A673 (cell line): Measurements from ENCODE around the gene VTN. TPM values are rescaled to one million over a fixed set of nuclear protein-coding genes. Genes with fewer than 3 reads are reported as not detected.

Experiments used
- BruUV-seq: library from RNA; stranded (reverse); fragments of 400-500 nt; replicated peaks from 2 replicates; lab custom pipeline; 2021; lab: Mats Ljungman, UMichigan
- CTCF ChIA-PET: fragments of 300-600 bp; sonication (Branson Sonifier 250); formaldehyde crosslinking; loops from one replicate; lab custom pipeline; 2022; ENCODE audit warnings: antibody characterized with exemption; lab: Charles Lee
- POLR2A ChIA-PET: fragments of 300-600 bp; sonication (Branson Sonifier 250); formaldehyde crosslinking; loops from one replicate; lab custom pipeline; 2022; ENCODE audit warnings: antibody characterized with exemption; ENCODE audit not compliant: low non-redundant PET; lab: Charles Lee
- DNase-seq: peaks from one replicate; pipeline ENCODE4 v3.0.0-alpha.2; 2015; ENCODE audit warnings: low spot score
- H3K27ac ChIP-seq: fragments of 200-600 bp; sonication (generic); 2 replicates; pipeline ENCODE4 v1.5.1; 2016; ENCODE audit warnings: mixed run types, low read depth, mild to moderate bottlenecking, mixed read lengths, antibody characterized with exemption, low read length; ENCODE audit not compliant: poor library complexity, severe bottlenecking
- H3K27me3 ChIP-seq: fragments of 200-600 bp; sonication (generic); replicated peaks from 2 replicates; pipeline ENCODE4 v1.6.1; 2017; ENCODE audit warnings: mixed run types, low read depth, mild to moderate bottlenecking, mixed read lengths, antibody characterized with exemption, low read length; ENCODE audit not compliant: insufficient read depth, poor library complexity
- H3K36me3 ChIP-seq: fragments of 200-600 bp; sonication (generic); 2 replicates; pipeline ENCODE4 v1.6.1; 2016; ENCODE audit warnings: mixed run types, mild to moderate bottlenecking, mixed read lengths, antibody characterized with exemption, low read length; ENCODE audit not compliant: insufficient read depth, poor library complexity, severe bottlenecking
- H3K4me1 ChIP-seq: fragments of 200-600 bp; sonication (generic); 2 replicates; pipeline ENCODE4 v1.6.1; 2017; ENCODE audit warnings: mixed run types, mild to moderate bottlenecking, mixed read lengths, antibody characterized with exemption, low read length; ENCODE audit not compliant: insufficient read depth, poor library complexity, severe bottlenecking
- H3K4me3 ChIP-seq: fragments of 200-600 bp; sonication (generic); 2 replicates; pipeline ENCODE4 v1.5.1; 2016; ENCODE audit warnings: low read depth, mixed run types, mild to moderate bottlenecking, mixed read lengths, low read length; ENCODE audit not compliant: poor library complexity, severe bottlenecking
- H3K9me3 ChIP-seq: fragments of 200-600 bp; sonication (generic); 2 replicates; pipeline ENCODE4 v1.6.1; 2016; ENCODE audit warnings: mixed run types, low read depth, mild to moderate bottlenecking, mixed read lengths, antibody characterized with exemption, low read length; ENCODE audit not compliant: poor library complexity, severe bottlenecking
- CTCF ChIP-seq: fragments of 300-800, 200-600 bp; sonication (generic); conservative IDR thresholded peaks from 2 replicates; pipeline ENCODE4 v1.5.1; 2017; ENCODE audit warnings: low read depth, mild to moderate bottlenecking, antibody characterized with exemption, low read length, moderate library complexity, mixed read lengths
- EZH2 ChIP-seq: fragments of 200-600 bp; sonication (generic); IDR thresholded peaks from 2 replicates; pipeline ENCODE4 v1.6.1; 2017; ENCODE audit warnings: borderline replicate concordance, low read depth, mild to moderate bottlenecking, mixed read lengths, antibody characterized with exemption, low read length; ENCODE audit not compliant: poor library complexity, severe bottlenecking
- intact Hi-C: fragments of 100-400 bp; cut with micrococcal nuclease; formaldehyde crosslinking; loops from one replicate; pipeline ENCODE4 v1.10.0; 2022; ENCODE audit not compliant: unreplicated experiment
- microRNA-seq: library from miRNA; unstranded; fragments of <30 nt; microRNA quantifications from one replicate; pipeline ENCODE4 v1.2.0, GENCODE V29; 2021
- total RNA-seq: library from RNA; stranded (reverse); gene quantifications from 2 replicates; pipeline ENCODE4 v1.2.3, GENCODE V29; 2021

The VTN gene
- total RNA-seq, 1 experiment from 2014 or later, result 0.26 TPM

- Histone ChIP-seq H3K4me3 (peak overlapping the region; percentile 73), H3K9me3 (no peaks in the 10 kb centered on the region), H3K36me3 (no peaks in the 10 kb centered on the region), H3K27ac (peak overlapping the region; percentile 88), H3K27me3 (no peaks in the 10 kb centered on the region), H3K4me1 (peaks cover 30% of the 10 kb centered on the region)
- intact Hi-C loops, result no loop called here
- POLR2A ChIA-PET, result interaction anchor here (0.7 kb wide), 1 partner anchor 164 kb away, joined by 4 read pairs; no protein-coding TSS in a partner anchor
- no peak for DNase-seq
- BruUV-seq, result TSS peak; percentile 95
- TF ChIP-seq EZH2 (no peak), CTCF (no peak)
- CTCF ChIA-PET, result no interaction called here
These were observed 51.9 kb downstream of the VTN start for GRCh38 chr17:28317966-28318758.

Small RNA genes within 50 kb of the gene (microRNA-seq; reads per million reads assigned to microRNA genes)
- 1.6 reads per million for gene MIR4723

Other genes starting within 250 kb of the VTN start
- gene TMEM97, start 51.1 kb downstream of the VTN start, total RNA-seq, result 122 and 134 TPM in 2 replicates
- 21.5 and 26.5 TPM in 2 replicates for gene IFT20, start 34.8 kb downstream of the VTN start, total RNA-seq
- 27.5 and 36.8 TPM in 2 replicates for gene TNFAIP1, start 34.5 kb downstream of the VTN start, total RNA-seq
- gene POLDIP2, start 12.8 kb downstream of the VTN start, total RNA-seq, result 115 TPM in 2 replicates
- not detected in 2 replicates for gene SEBOX, start 5.1 kb downstream of the VTN start, total RNA-seq
- 37.7 and 47.1 TPM in 2 replicates for gene SARM1, start 1.4 kb upstream of the VTN start, total RNA-seq
- gene SLC46A1, start 35.9 kb upstream of the VTN start, total RNA-seq, result 4.4 and 6.4 TPM in 2 replicates
- gene SLC13A2, start 103.3 kb upstream of the VTN start, total RNA-seq, result not detected in 2 replicates
- not detected in 2 replicates for gene FOXN1, start 136.0 kb upstream of the VTN start, total RNA-seq
- 44.6 and 46.8 TPM in 2 replicates for gene UNC119, start 182.3 kb upstream of the VTN start, total RNA-seq
- 51.6 and 64.8 TPM in 2 replicates for gene PIGS, start 201.2 kb upstream of the VTN start, total RNA-seq
- gene ALDOC, start 206.6 kb upstream of the VTN start, total RNA-seq, result 9.7 and 12.0 TPM in 2 replicates
- gene SPAG5, start 228.7 kb upstream of the VTN start, total RNA-seq, result 213 and 219 TPM in 2 replicates
- gene RSKR, start 243.9 kb upstream of the VTN start, total RNA-seq, result 34.6 and 36.8 TPM in 2 replicates